Measurements from ENCODE around the gene TRAF3IP1.
"Not testable (repeated sequence)": the region's sequence is repeated elsewhere in the genome, so short reads cannot be mapped to it uniquely, and the experiment has no call there.

Gene TRAF3IP1

DNA sequence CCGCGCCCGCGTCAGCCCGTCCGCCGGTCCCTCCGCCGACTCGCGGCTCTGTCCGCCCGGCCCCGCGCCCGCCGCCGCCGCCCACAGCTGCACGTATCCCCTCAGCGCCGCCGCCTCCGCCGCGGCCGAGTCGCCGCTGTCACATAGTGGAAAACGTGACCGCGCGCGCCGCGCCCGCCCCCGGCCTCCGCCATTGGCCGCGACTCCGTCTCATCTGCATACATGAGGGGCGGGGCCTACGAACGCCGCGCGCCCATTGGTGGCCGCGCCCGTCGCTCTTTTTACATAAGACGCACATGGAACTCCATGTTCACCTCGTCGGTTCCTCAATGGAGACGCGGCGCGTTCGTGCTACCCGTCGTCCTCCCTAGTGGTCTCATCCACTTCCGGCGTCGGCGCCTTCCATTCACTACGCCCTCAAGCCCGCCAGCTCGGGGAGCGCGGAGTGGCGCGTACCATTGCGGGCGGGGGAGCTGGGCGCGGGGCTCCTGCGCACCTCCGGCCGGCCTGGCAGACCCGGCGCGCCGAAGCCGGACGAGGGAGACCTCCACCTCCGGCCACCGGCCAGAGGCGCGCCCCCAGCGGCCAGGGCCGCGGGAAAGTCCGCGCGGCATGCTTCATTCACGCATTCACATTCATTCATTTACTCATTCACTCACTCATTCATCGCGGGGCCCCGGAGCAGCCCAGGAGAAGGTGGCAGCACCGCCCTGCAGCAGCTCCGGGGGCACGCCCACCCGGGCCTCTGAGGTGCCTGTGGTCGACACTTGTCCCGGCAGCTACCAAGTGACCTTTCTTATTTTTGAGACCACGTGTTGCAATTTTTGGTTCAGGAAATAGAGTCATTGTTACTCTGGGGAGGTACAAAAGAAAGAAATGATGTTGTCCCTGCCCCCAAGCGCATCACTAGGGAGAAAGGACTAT is 31.4 kb upstream of the TRAF3IP1 start:
- DNase-seq: peak; percentile 99

DNA sequence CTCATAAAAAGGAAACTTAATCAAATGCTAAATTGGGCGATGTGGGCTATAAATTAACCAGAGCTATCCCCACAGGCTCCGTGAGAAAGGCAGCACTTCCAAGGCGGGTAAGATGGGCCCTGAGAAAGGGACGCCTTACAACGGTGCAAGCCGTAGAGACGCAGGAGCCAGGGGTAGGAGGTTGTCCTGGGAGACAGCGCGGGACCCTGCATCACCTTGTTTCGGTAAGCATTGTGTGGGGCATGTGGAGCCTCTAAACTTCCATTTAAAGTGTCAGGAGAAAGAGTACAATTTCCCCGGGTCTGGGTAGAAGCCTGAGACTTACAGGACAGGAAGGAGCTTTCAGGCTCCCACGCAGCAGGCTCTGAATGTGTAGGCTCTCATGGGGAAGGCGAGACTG is 30.7 kb upstream of the TRAF3IP1 start:
- no peak for DNase-seq

DNA sequence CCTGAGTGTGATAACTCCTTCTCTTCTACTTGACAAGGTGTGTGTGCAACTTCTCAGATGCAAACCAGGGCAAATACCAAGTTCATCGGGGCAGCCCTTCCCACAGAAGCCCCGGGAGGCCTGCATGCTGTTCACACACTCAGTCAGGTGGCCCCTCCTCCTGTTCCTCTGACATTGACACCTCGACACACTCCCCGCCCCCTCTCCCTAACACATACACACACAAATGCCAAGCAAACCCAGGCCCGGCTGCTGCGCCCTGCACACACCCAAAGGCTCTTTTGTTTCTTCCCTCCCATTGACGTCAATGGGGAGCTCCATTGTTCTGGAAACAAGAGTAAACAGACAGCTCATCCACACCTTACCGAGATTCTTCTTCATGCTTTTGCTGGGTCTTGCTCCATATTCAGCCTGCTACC is 30.2 kb upstream of the TRAF3IP1 start:
- no peak for DNase-seq

DNA sequence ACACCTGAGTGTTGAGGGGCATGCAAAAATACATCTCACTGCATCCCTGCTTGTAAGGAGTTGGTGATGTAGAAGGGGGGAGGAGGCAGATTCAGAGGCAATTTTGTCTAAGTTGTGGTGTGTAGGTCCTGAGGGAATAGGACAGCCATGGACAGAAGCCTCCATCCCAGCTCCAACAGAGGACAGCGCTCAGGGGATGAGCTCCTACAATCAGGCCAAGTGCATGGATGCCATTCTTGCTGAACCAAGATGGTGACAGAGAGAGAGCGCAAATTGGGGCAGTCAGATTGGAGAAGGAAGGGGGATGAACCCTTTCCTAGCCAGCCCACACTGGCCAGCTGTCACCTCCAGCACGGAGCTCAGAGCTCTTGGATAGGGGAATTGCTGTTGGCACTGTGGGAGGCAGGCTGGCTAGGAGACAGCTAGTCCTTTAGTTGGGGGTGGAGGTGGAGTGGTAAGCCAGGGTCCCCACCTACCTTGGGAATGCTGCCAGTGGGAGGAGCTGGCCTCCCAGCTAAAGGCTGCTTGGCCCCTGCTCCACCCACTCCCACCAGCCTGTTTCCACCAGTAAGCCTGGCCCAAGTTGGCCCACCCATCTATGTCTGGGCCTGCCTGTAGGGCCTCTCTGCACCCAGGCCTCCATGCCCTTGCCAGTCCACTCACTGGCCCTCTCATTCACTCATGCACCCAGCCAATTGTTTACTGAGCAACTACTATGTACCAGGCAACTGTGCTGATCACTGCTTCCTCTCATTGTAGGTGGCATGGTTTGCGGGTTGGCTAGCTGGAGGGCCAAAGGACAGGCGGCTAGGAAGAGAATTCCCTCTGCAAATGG is 29.4 kb upstream of the TRAF3IP1 start:
- no peak for DNase-seq

DNA sequence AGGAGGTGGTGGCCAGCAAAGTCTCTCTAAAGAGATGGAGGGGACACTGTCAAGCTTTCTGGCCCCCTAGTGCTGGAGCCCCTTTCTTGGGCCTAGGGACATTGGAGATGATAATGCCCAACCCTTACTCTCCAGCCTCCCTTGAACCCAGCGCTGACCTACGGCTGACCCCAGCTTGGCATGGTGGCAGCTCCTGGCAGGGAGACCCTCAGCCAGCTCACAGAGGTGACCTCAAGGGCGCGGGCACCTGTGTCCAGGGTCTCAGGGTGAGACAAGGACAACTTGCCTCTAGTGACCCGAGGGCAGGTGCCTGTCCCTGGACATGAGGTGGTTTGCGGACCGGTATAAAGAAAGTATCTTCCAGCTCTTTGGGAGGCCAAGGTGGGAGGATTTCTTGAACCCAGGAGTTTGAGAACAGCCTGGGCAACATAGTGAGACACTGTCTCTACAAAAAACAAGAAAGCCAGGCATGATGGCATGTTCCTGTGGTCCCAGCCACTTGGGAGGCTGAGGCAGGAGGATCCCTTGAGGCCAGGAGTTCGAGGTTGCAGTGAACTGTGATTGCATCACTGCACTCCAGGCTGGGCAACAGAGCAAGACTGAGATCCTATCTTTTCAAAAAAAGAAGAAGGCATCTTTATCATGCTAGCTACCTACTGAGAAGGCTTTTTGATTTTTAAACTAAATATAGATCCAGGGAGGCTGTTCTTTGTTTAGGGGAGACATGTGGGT is 28.6 kb upstream of the TRAF3IP1 start:
- no peak for DNase-seq

DNA sequence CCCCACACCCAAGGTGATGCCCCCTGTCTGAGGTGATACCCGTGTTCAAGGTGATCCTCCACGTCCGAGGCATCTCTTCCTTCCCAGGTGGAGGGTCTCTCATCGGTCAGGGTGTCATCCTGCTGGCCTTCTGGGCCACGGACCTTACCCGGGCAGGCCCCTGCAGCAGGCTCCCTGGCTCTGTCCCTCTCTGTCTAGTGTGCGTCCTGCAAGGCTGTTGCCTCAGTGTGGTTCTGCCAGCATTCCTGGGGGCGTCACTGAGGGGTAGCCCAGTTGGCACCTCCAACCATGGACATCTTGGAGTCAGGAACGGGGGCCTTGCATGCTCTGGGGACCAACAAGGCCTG is 26.3 kb upstream of the TRAF3IP1 start:
- DNase-seq: no peak

DNA sequence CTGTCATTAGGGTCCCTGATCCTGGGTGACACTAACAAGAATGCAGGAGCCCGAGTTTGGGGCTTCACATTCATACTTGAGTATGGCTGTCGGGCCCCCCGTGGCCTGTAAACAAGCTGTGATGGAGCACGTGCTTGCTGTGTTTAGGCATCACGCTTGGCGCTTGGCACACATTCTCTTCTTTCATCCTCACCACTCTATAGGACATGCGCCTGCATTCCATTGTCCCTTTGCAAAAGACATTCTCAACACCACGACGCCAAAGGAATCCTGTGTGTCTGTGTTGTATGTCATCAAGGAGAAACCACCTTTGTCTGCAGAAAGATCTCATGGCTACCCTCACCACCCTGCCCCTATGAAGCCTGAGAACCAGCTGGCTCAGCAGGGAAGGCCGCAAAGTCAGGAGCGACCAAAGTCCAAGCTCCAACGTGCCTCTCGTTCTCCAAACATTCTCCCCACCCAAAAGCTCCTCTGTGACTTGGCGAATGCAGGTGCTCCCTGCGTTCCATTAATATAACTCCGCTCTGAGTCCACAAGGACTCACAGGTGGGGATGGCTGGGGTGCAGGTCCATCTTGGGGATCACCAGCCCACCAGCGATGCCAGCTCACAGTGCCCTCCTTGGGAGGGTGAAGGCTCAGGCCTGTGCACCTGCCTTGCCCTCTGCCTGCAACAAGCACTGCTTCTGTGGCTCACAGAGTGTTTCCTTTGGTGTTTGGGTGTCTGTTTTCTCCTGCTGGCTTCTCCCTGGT is 25.8 kb upstream of the TRAF3IP1 start:
- no peak for DNase-seq

DNA sequence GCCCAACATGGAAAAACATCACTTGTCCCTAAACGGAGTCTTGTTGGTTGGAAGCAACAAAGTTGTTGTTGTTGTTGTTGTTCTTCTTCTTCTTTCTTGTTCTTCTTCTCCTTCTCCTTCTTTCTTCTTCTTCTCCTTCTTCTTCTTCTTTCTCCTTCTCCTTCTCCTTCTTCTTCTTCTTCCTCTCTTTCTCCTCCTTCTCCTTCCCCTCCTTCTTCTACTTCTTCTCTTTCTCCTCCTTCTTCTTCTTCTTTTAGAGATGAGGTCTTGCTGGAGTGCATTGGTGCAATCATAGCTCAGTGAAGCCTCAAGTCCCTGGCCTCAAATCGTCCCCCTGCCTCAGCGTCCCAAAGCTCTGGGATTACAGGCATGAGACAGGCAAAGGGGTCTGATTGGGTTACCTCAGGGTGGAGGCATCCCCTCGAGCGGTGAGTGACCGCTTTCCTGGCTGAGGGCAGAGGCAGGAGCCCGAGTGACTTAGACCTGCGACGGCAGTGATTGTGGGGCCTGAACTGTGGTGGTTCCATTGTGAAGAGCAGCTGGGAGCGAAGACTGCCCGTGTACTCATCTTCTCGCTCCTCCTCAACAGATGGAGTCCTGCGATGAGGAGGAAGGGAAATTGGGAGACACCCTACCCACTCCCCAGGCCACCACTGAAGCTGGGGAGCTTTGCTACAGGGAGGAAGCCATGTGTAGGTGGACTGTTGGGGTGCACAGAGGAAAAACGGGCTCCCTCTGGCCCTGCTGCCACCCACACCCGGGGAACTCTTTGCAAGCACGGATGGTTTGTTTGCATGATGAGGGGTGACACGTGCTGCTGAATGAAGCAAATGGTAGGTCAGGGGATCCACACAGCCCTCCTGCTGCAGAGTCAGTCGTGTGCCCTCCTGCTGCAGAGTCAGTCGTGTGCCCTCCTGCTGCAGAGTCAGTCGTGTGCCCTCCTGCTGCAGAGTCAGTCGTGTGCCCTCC is 24.9 kb upstream of the TRAF3IP1 start:
- no peak for DNase-seq

DNA sequence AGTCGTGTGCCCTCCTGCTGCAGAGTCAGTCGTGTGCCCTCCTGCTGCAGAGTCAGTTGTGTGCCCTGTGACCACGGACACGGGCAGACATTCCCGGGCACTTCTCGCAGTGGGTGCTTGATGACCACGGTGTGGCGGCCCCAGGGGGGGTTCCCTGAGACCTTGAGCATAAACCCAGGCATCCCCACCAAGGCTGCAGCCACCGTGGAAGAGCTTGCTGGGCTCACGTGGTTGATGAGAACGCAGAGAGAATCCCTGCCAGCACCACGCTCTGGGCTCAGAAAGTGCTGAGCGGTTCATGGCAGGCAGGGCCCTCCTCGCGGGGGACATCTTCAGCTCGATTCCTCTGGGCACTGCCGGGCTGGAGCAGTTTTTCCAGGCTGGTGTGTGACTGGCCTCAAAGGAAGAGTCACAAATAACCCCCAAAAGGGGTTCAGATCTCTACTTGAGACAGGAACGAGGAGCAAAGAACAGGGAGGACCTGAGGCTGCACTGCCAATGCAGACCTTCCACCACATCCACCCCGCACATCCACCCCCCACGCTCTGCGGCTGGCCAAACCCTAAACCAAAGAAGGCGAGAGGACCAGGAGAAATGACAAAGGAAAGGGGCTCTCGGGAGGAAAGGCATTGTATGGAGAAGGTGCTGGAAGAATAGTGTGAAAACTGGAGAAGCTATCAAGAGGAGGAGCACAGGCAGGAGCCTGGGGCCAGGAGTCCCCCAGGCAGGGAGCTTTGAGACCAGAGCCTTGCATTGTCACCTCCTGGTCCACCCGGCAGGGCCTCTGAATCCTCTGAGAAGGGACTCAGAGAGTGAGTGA is 23.5 kb upstream of the TRAF3IP1 start:
- no peak for DNase-seq

DNA sequence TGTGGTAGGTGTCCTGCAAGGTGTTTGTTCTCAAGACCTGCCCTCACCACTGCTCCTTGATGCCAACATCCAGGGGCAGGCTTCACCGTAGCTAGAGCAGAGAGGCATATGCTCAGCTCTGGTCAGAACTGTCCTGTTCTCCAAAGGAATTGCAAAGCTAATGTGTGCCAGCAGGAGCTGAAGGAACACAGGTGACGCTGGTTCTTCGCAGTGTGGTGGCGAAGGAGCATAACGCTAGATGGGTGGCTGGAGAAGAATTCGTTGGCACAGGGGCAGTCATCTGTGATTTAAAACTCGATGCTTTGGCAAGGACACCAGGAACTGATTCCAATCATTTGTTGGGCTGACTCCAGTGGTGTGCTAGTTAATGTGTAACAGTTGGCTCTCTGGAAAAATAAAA is 20.5 kb upstream of the TRAF3IP1 start:
- no peak for DNase-seq

DNA sequence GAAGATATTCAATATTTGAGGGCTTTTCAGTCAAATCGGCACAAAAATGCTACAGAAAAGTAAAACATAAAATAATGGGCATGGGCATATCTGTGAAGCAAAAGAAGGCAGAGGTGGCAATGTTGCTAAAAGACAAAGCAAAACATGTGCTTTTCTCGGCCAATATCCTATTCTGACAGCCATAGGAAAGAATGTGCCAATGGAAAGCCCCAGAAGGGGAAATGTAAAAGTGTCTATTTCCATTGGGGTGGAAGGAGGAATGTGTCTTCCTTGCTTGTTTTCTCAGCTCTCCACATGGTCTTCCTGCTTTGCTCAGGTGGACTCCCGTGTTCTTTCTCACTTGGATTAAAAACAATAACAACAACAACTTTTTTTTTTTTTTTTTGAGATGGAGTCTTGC is 18.2 kb upstream of the TRAF3IP1 start:
- DNase-seq: no peak

DNA sequence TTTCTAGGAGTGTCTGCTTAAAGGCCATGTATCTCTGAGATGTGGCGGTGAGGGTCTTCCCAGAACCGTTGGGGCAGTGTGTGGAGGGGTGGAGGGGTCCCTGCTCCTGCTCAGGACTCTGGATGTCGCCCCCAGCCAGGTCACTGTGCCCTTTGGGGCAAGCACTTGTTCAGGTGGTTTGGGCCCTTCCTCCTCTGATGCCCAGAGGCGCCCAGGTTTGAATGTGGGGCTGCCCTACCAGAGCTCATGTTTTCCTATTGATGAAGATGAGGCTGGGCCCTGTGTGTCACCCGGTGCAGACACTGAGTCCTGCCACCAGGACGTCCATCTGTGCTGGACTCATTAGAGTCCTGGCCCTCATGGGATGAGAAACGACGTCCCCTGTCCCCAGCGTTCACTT is 17.6 kb upstream of the TRAF3IP1 start:
- no peak for DNase-seq

DNA sequence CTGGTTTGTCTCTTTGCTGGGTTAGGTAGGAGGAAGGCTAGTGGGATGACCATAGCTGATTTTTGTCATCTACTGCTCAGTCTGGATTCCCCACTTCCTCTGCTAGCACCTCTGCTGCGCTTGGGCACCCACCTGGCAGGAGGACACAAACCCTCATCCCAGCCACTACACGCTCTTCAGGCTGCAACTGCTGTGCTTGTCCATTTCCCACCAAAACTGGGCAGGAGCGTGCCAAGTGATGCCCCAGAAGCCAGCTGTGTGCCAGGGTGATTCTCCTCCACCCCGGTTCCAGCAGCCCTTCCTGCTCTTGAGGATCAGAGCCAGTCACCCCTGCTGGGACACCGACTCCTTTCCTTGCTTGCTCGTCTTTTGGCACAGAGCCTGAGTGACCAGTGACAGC is 16.2 kb upstream of the TRAF3IP1 start:
- no peak for DNase-seq

DNA sequence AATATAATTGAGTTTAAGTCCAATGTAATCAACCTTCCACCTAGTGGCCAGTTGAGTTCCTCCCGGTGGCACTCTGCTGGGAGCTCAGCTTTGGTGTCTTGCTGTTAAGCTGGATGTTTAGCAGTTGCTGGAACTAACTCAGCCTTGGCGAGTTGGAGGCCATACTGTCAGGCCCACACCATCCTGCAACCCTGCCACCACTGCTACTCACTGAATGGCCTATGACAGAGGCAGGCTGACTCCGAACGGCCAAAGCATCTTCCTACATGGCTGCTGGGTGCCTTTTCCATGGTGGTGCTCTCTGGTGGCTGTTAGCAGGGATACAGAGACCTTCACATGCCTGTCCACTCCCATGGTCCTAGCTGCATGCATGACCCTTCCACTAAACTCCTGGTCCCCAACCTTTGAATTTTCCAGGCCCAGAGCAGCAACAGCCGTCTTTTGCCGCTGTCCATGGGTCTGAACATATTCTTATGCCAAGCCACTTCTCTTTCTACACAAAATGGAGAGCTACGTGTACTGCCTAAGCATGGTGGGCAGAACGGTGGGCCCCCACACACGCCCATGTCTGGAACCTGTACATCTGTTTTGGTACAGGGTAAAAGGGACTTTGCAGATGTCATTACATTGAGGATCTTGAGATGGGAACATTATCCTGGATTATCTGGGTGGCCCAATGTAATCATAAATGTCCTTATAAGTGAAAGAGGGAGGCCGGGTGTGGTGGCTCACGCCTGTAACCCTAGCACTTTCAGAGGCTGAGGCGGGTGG is 15.0 kb upstream of the TRAF3IP1 start:
- DNase-seq: no peak

DNA sequence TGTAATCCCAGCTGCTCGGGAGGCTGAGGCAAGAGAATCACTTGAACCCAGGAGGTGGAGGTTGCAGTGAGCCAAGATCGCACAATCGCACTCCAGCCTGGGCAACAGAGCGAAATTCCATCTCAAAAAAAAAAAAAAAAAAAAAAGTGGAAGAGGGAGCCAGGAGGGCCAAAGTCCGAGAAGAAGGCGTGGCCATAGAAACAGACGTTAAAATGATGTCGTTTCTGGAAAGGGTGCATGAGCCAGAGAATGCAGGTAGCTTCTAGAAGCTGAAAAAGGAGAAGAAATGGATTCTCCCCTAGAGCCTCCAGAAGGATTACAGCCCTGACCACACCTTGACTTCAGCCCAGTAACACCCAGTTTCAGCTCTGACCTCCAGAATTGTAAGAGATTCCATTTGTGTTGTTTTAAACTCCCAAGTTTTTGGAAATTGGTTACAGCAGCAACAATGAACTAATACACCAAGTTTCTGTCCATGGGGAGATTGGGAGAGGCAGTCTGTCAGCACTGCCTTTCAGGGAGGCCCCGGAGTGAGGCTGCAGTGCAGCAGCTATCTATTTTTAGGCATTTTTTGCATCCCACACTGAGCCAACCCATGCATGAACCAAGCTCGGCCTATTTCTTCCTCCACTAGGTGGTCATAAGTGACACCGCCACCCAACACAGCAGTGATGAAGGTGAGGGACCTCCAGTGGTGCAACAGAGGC is 14.2 kb upstream of the TRAF3IP1 start:
- no peak for DNase-seq

DNA sequence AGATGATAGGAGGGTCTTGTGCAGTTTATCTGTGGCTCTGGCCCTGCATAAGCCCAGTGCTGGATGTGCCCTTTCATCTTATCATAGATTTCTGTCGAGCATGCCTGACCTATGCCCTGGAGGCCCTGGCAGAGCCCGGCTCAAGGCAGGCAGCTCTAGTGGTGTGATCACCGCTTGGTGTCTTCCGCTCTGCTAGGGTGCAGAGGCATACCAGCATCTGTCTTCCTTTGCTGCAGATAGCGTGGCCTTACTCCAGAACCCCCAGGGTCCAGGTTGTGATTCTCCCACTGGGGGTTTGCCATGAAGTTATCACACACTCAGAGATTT is 13.7 kb upstream of the TRAF3IP1 start:
- DNase-seq: no peak

DNA sequence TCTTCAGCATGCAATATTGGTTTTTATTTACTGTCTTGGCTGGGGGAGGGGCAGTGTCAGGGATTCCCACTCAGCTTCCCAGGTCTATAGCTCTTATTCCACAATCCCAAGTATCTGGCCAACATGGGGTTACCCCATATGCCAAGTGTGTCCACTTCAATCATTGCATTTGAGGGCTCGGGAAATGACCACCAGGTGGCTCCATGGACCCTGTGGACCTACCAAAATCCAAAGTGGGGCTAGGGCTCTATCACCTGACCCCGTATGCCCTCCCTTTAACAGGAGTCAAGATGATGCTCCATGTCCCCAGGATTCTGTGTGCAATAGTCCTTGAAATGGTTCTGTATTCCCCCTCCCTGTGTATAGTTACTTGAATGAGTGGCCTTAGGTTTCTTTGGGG is 12.1 kb upstream of the TRAF3IP1 start:
- no peak for DNase-seq

DNA sequence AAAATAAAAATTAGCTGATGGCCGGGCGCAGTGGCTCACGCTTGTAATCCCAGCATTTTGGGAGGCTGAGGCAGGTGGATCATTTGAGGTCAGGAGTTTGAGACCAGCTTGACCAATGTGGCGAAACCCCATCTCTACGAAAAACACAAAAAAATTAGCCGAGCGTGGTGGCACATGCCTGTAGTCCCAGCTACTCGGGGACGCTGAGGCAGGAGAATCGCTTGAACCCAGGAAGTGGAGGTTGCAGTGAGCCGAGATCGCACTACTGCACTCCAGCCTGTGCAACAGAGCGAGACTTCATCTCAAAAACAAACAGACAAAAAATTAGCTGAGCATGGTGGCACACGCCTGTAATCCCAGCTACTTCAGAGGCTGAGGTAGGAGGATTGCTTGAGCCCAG is 9.6 kb upstream of the TRAF3IP1 start:
- not testable (repeated sequence) for DNase-seq
